Midbrain (tissue), 1 donor: ENCODE measurements around the gene EXD3.
"Not testable (repeated sequence)": the region's sequence is repeated elsewhere in the genome, so short reads cannot be mapped to it uniquely, and the experiment has no call there.

Experiments used
- DNase-seq: peaks from one replicate; lab custom pipeline; 2025; lab: John Stamatoyannopoulos, UW

The EXD3 gene

DNA sequence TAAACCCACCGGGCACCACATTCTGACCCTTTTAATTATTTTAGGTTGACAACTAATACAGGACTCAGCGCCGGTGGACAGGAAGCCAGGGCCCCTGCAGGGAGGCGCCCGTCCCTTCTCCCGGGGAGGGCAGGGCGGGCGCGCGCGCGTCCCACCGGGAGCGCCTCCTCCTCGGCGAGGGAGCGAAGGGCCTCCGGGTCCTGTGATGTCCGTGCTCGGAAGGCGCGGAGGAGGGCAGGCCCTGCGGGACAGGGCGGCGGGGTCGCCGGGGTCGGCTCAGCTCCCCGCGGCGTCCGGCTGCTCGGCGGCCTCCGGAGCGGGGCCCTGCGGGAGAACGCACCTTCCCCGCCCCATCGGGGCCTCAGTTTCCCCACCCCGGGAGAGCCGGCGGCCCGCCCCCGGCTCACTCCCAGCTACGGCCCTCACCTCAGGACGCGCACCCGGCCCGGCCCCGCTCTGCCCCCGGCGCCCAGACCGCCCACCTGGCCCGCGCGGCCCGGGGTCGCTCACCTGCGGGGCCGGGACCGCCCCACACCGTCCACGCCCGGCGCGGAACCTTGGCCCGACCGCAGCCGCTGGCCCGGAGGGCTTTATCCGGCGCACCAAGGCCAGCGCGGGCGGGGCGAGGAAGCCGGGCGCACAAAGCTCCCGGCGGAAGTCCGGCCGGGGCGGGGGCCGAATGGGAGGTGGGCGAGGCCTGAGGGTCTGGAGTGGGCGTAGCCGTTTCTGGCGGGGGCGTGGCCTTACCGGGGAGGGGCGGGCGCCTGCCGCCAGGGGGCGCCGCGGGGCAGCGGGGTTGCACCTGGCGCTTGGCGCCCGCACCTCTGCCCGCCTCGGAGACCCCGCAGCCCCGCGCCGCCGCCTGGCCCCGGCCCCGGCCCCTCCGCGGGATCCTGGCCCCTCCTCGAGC, at the start of gene EXD3, which contains the start of gene NOXA1:
TSS of gene EXD3 (minus strand) at position 559 of the 910 bp plus-strand sequence. CDS start 27,805 bp downstream, outside the sequence.
TSS of gene NOXA1 (plus strand) at position 790 of the 910 bp plus-strand sequence. CDS start 137 bp downstream, outside the sequence.
- DNase-seq = peak; percentile 92

DNA sequence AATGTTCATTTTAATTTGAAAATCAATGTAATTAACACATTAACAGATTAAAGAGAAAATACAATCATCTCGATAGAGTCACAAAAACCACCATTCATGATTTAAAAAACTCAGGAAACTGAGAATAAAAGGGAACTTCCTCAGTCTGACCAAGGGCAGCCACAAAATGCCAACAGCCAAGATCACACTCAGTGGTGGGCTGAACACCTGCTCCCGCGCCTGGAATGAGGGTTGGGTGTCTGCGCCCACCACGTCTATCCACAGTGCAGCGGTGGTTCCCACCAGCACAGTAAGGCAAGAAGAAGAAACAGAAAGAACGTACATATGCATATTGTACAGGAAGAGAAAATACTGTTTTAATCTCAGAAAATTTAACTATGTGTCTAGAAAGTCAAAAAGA, 47.8 kb upstream of the EXD3 start:
- no peak for DNase-seq

- no peak for DNase-seq
Measured at GRCh38 chr9:137467896-137468295, 44.9 kb upstream of the EXD3 start.

- no peak for DNase-seq
Measured at GRCh38 chr9:137467161-137467581, 44.2 kb upstream of the EXD3 start.

GRCh38 chr9:137466389-137467085, 43.6 kb upstream of the EXD3 start:
- DNase-seq = not testable (repeated sequence)

DNA sequence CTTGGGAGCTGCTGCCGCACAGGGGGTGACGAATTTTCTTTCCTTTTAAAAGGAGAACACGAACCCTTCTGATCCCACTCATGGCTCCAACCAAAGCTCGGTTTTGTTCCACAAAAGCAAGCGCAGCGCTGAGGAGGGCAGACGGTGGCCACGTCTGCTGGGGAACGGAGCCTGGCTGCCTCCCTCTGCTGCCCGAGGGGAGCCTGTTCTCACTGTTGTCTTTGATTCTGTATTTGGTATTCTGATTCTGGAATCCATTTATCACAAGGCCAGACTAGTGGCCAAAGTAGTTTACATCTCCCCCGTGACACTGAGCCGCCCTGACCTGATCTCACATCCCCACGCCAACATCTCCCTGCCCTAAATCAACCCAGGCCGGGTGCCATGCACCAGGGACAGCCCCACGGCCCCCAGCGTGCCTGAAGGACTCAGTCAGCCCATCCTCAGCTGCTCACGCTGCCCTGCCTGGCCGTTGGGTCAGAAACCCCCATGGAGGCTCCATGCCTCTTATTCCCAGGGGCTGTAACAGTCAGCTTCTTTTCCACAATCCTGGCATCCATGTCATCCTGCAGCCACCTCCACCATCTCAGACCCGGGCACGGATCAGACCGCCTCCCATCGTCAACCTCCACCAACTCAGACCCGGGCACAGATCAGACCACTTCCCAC, 42.9 kb upstream of the EXD3 start:
- no peak for DNase-seq

DNA sequence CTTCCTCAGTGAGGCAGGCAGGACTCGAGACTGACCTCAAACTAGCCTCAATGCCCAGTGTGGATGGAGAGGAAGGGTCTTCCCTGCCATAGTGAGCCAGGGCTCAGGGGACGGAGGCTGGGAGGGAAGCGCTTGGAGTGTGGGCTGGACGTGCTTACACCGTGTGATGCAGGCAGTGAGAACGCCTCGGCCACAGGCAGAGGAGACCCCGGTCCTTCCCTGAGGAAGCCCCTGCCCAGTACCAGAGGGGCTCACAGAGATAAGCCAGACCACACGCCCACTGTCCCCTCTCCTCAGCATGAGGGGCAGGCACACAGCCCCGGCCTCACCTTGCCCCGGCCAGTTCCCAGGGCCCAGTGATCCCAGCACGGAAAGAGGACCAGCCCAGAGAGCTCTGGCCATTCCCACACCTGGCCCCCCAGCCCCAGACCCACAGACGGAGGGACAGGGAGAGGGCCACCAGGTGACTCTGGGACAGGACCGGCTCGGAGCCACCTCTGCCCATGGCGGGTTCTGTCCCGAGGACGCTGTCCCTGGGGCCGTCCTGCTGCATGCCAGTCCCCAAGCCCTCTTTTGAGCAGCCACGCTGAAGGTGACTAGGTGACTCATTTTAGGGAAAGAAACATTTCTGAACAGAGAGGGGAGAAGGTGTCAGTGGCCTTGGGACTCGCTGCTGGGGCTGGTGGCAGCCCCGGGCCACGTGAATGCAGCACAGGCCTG, 42.2 kb upstream of the EXD3 start:
- no peak for DNase-seq

DNA sequence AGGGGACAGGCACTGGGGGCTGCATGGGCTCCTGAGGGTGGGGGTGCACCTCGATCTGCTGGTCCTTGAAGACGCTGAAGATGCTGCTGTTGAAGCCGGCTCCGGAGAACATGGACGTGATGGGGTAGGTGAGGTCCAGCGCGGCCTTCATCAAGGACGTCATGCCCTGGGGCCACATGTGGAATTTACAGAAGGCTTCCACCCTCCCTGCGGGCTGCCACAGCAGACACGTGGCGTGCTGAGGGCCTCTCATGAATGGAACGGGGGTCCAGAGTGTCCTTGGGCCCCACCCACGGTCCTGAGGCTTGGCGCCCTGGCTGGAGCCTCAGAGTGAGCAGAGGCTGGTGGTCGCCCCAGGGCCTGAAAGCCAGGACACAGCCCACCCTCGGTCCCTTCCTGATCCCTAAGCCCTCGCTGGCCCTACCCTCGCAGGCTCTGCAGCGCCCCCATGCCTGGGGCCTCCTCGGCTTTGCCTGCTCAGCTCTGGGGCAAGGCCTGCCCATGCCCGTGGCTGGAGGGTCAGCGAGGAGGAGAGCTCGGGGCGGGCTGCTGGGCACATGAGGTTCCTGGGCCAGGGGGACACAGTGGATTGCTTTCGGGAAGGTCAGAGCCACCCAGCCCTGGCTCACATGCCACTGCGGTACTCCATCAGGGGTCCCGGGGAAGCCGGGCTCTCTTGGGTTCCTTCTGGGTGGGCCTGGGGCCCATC, 41.5 kb upstream of the EXD3 start:
- no peak for DNase-seq

- no peak for DNase-seq
Measured at GRCh38 chr9:137463931-137464290, 40.9 kb upstream of the EXD3 start.

- DNase-seq = no peak
Measured at GRCh38 chr9:137462986-137463930, 40.3 kb upstream of the EXD3 start.

DNA sequence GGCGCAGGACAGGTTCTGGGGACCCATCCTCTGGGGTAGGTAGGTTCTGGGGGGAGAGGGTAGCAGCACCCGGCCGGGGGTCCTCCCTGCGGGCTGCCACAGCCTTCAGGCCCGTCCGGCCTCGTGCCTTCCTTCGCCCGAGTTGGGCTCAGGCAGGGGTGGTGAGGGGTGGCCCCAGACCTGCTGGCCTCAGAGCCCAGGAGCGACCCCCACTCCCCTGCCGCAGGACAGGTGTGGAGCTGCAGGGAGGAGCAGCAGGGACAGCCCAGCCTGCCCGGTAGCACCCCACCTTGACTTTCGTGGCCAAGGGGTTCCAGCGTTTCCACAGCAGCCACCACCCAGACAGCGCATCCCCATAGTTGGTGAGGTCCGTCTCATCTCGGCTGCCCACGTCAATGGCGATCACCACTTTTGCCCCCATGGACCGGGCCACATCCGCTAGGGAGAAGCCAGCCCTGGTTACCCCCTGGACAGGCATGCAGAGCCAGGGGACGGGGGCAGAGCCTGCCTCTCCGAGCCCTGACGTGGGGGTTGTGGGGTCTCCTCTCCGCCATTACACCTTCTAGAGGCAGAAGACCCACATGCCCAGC, 39.5 kb upstream of the EXD3 start:
- DNase-seq = no peak

DNA sequence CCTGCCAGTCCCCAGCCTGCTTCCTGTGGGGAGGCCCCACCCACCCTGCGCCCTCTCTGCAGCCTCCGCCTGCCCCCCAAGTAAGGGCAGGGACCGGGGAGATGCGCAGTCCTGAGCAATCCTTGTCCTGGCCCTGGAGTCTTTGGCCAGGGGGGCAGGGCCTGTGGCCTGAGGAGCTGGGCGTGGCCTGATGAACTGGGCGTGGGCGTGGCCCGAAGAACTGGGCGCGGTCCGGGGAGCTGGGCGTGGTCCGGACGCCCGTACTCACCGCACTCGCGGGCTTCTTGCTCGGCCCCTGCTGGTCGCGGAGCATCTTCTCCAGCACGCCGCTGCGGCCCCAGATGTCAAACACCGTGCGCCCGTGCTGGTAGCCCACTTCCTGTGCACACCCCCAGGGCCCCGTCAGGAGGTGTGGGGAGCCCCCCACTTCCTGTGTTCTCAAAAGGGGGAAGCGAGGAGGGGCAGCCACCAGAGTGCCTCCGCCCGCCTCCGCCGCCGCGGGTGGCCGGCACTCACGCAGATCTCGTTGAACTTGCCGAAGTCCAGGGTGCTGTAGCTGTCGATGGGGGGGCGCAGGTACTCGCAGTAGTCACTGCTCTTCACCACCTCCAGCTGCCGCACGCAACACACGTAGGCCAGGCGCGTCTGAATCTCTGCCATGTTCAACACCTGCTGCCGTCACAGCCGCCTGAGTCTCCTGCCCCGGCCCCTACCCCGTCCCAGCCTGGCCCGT, 38.9 kb upstream of the EXD3 start:
- no peak for DNase-seq

DNA sequence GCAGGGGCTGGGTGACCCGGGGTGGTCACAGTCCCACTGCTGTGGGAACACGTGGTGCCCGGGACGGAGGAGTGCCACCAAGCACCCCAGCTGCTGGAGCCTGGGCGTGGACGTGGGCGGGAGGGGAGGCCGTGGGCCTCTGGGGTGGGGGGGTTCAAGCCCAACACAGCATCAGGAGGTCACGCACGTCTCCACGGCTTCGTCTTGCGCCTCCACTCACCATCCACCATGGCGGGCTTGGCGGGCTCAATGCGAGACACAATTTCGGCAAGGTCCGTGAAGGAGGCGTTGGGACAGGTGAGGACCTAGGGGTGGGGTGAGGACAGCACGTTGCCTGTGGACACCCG, 38.3 kb upstream of the EXD3 start:
- no peak for DNase-seq

GRCh38 chr9:137460363-137461315, 37.7 kb upstream of the EXD3 start:
- DNase-seq = no peak

DNA sequence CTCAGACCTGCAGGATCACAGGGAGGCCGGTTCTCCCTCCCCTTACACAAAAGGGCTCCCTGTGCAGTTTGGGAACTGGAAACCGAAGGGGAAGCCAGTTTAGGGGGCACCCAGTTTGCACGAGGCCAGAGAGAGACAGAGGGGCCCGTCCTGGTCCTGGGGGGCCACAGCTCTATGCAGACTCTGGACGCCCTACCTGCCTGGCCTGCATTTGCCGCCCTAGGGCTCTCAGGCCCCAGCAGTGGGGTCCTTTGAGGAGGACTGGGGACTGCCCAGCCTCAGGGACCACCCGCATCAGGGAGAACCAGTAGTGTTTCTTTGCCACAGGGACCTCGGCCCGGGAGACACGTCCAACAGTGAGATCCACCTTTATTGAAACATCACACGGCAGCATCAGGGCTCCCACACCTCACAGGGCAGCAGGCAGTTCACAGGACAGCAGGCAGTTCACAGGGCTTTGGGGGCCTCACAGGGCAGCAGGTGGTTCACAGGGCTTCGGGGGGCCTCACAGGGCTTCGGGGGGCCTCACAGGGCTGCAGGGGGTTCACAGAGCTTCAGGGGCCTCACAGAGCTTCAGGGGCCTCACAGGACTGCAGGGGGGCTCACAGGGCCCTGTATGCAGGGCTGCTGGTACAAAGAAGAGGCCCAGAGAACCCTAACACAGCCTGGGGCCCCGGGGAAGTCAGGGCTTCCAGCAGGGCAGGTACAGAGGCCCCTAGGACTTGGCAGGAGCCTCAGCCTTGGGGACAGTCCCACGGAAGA, 36.8 kb upstream of the EXD3 start:
- DNase-seq = no peak

DNA sequence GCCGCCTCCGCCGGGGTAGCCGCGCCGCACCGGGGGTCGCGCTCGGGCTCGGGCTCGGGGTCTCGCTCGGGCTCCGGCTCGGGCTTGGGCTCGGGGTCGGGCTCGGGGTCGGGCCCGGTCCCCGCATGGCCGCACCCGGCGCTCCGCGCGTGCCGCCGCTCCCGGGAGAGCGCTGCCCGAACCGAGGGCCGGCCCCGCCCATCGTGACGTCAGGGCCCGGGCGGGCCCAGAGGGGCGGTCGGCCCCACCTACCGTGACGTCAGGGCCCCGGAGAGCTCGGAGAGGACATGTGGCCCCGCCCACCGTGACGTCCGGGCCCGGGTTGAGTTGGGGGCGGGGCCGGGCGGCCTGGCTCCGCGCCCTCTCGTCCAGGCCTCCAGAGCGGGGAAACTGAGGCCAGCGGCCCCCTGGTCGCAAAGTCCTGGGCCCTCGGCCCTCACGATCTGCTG, 36.2 kb upstream of the EXD3 start, which contains the start of gene NSMF:
TSS of gene NSMF (minus strand) at position 183 of the 449 bp plus-strand sequence. CDS start 232 bp downstream, outside the sequence.
- peak; percentile 98 for DNase-seq
